ENCODE data around the gene MYLK4.

The MYLK4 gene

GRCh38 chr6:2730353-2731107, 20.2 kb downstream of the MYLK4 start:
- no peak overlapping the region for H3K4me3 ChIP-seq (ENCODE audit: low read depth, low read length)
- no peak overlapping the region for H3K27ac ChIP-seq
- DNase-seq, result no peak
- H3K27me3 ChIP-seq (ENCODE audit: insufficient read depth, low read depth, severe bottlenecking), result peaks cover 16% of the 10 kb centered on the region
- no peak for TF ChIP-seq CTCF (IDR thresholded peaks at IDR 0.05; ENCODE audit: low read depth, low read length)
- no peaks in the 10 kb centered on the region for H3K9me3 ChIP-seq (ENCODE audit: severe bottlenecking)
- no peaks in the 10 kb centered on the region for H3K36me3 ChIP-seq

GRCh38 chr6:2729921-2730320, 20.8 kb downstream of the MYLK4 start:
- TF ChIP-seq CTCF (IDR thresholded peaks at IDR 0.05; ENCODE audit: low read depth, low read length), result no peak
- peaks cover 16% of the 10 kb centered on the region for H3K27me3 ChIP-seq (ENCODE audit: insufficient read depth, low read depth, severe bottlenecking)
- no peaks in the 10 kb centered on the region for H3K9me3 ChIP-seq (ENCODE audit: severe bottlenecking)
- no peak overlapping the region for H3K27ac ChIP-seq
- no peak for DNase-seq
- H3K4me3 ChIP-seq (ENCODE audit: low read depth, low read length), result no peak overlapping the region
- H3K36me3 ChIP-seq, result no peaks in the 10 kb centered on the region

- Histone ChIP-seq H3K4me3 (ENCODE audit: low read depth, low read length) (no peak overlapping the region), H3K27me3 (ENCODE audit: insufficient read depth, low read depth, severe bottlenecking) (peaks cover 32% of the 10 kb centered on the region), H3K9me3 (ENCODE audit: severe bottlenecking) (peaks cover 8% of the 10 kb centered on the region), H3K27ac (no peak overlapping the region), H3K36me3 (no peaks in the 10 kb centered on the region)
- no peak for TF ChIP-seq CTCF (IDR thresholded peaks at IDR 0.05; ENCODE audit: low read depth, low read length)
- no peak for DNase-seq
Measured at GRCh38 chr6:2725999-2726567, 24.6 kb downstream of the MYLK4 start.

- no peak for DNase-seq
- Histone ChIP-seq H3K27me3 (ENCODE audit: insufficient read depth, low read depth, severe bottlenecking) (peaks cover 30% of the 10 kb centered on the region), H3K9me3 (ENCODE audit: severe bottlenecking) (peaks cover 8% of the 10 kb centered on the region), H3K4me3 (ENCODE audit: low read depth, low read length) (no peak overlapping the region), H3K36me3 (no peaks in the 10 kb centered on the region), H3K27ac (no peak overlapping the region)
- no peak for TF ChIP-seq CTCF (IDR thresholded peaks at IDR 0.05; ENCODE audit: low read depth, low read length)
Measured at GRCh38 chr6:2725364-2725988, 25.2 kb downstream of the MYLK4 start.

- Histone ChIP-seq H3K9me3 (ENCODE audit: severe bottlenecking) (peaks cover 10% of the 10 kb centered on the region), H3K27me3 (ENCODE audit: insufficient read depth, low read depth, severe bottlenecking) (peaks cover 44% of the 10 kb centered on the region), H3K27ac (no peak overlapping the region), H3K4me3 (ENCODE audit: low read depth, low read length) (no peak overlapping the region), H3K36me3 (no peaks in the 10 kb centered on the region)
- TF ChIP-seq CTCF (IDR thresholded peaks at IDR 0.05; ENCODE audit: low read depth, low read length), result no peak
- no peak for DNase-seq
Measured at GRCh38 chr6:2721219-2721618, 29.5 kb downstream of the MYLK4 start.
